H9 (cell line): Measurements from ENCODE around the gene NHLH1. TPM values are rescaled to one million over a fixed set of nuclear protein-coding genes. Genes with fewer than 3 reads are reported as not detected.
A peak's percentile ranks its signal among the peaks of the same experiment; 100 is the strongest.

ENCODE experiments used
- DNase-seq: peaks from one replicate; pipeline ENCODE4 v3.0.0-alpha.2; 2017
- H2AFZ ChIP-seq: one replicate; pipeline ENCODE4 v1.6.1; 2013; ENCODE audit warnings: mild to moderate bottlenecking, low read length, control low read depth, moderate library complexity
- H2AK5ac ChIP-seq: 2 replicates; pipeline ENCODE4 v1.6.1; 2013; ENCODE audit warnings: low read length, control low read depth, mixed read lengths; ENCODE audit not compliant: insufficient read length
- H2BK120ac ChIP-seq: one replicate; pipeline ENCODE4 v1.6.1; 2013; ENCODE audit warnings: low read depth, mild to moderate bottlenecking, low read length, control low read depth, inconsistent platforms; ENCODE audit not compliant: poor library complexity, severe bottlenecking
- H2BK12ac ChIP-seq: 2 replicates; pipeline ENCODE4 v1.6.1; 2013; ENCODE audit warnings: low read length, control low read depth, mixed read lengths, low read depth; ENCODE audit not compliant: insufficient read length
- H2BK15ac ChIP-seq: 2 replicates; pipeline ENCODE4 v1.6.1; 2013; ENCODE audit warnings: low read depth, low read length, control low read depth
- H2BK20ac ChIP-seq: one replicate; pipeline ENCODE4 v1.6.1; 2013; ENCODE audit warnings: low read depth, mild to moderate bottlenecking, low read length, control low read depth, inconsistent platforms; ENCODE audit not compliant: poor library complexity, severe bottlenecking
- H2BK5ac ChIP-seq: 2 replicates; pipeline ENCODE4 v1.6.1; 2013; ENCODE audit warnings: low read length, control low read depth, mixed read lengths; ENCODE audit not compliant: insufficient read length
- H3K14ac ChIP-seq: 2 replicates; pipeline ENCODE4 v1.6.1; 2013; ENCODE audit warnings: low read length, control low read depth; ENCODE audit not compliant: insufficient read depth
- H3K18ac ChIP-seq: 2 replicates; pipeline ENCODE4 v1.6.1; 2013; ENCODE audit warnings: low read depth, mild to moderate bottlenecking, mixed read lengths, low read length, control low read depth; ENCODE audit not compliant: insufficient read length
- H3K23ac ChIP-seq: 2 replicates; pipeline ENCODE4 v1.6.1; 2013; ENCODE audit warnings: low read length, control low read depth, mixed read lengths, low read depth; ENCODE audit not compliant: insufficient read length
- H3K23me2 ChIP-seq: 2 replicates; pipeline ENCODE4 v1.6.1; 2013; ENCODE audit warnings: low read depth, mild to moderate bottlenecking, mixed read lengths, low read length, control low read depth; ENCODE audit not compliant: insufficient read length, poor library complexity, severe bottlenecking
- H3K27ac ChIP-seq: 2 replicates; pipeline ENCODE4 v1.5.1; 2013; ENCODE audit warnings: low read length, control low read depth, mixed read lengths, low read depth; ENCODE audit not compliant: insufficient read length
- H3K27me3 ChIP-seq: 2 replicates; pipeline ENCODE4 v1.6.1; 2013; ENCODE audit warnings: low read length, control low read depth, inconsistent platforms; ENCODE audit not compliant: insufficient read depth
- H3K4ac ChIP-seq: 2 replicates; pipeline ENCODE4 v1.6.1; 2013; ENCODE audit warnings: low read depth, mild to moderate bottlenecking, control low read depth, inconsistent platforms, low read length, moderate library complexity
- H3K4me1 ChIP-seq: 2 replicates; pipeline ENCODE4 v1.6.1; 2013; ENCODE audit warnings: low read length, control low read depth, inconsistent platforms; ENCODE audit not compliant: insufficient read depth
- H3K4me2 ChIP-seq: 2 replicates; pipeline ENCODE4 v1.6.1; 2013; ENCODE audit warnings: low read length, control low read depth, mixed read lengths; ENCODE audit not compliant: insufficient read length, insufficient read depth
- H3K56ac ChIP-seq: 2 replicates; pipeline ENCODE4 v1.6.1; 2013; ENCODE audit warnings: low read depth, mild to moderate bottlenecking, mixed read lengths, low read length, control low read depth; ENCODE audit not compliant: insufficient read length
- H3K79me1 ChIP-seq: 2 replicates; pipeline ENCODE4 v1.6.1; 2013; ENCODE audit warnings: low read depth, mild to moderate bottlenecking, moderate library complexity, low read length, control low read depth, inconsistent platforms; ENCODE audit not compliant: insufficient read depth, poor library complexity, severe bottlenecking
- H3K79me2 ChIP-seq: 2 replicates; pipeline ENCODE4 v1.6.1; 2013; ENCODE audit warnings: low read length, control low read depth, inconsistent platforms; ENCODE audit not compliant: insufficient read depth
- H3K9ac ChIP-seq: 2 replicates; pipeline ENCODE4 v1.6.1; 2013; ENCODE audit warnings: low read length, control low read depth, mixed read lengths; ENCODE audit not compliant: insufficient read length; ENCODE audit errors: extremely low read depth
- H3K9me3 ChIP-seq: one replicate; pipeline ENCODE4 v1.6.1; 2013; ENCODE audit warnings: low read depth, low read length, inconsistent platforms; ENCODE audit not compliant: control insufficient read depth
- H3T11ph ChIP-seq: one replicate; pipeline ENCODE4 v1.6.1; 2013; ENCODE audit warnings: mild to moderate bottlenecking, low read length, control low read depth, inconsistent platforms
- H4K20me1 ChIP-seq: one replicate; pipeline ENCODE4 v1.6.1; 2013; ENCODE audit not compliant: control insufficient read depth, insufficient read length, insufficient read depth
- H4K5ac ChIP-seq: 2 replicates; pipeline ENCODE4 v1.6.1; 2013; ENCODE audit warnings: low read depth, mild to moderate bottlenecking, mixed read lengths, low read length, control low read depth; ENCODE audit not compliant: insufficient read length
- H4K8ac ChIP-seq: replicated peaks from 2 replicates; pipeline ENCODE4 v1.6.1; 2013; ENCODE audit warnings: low read length, control low read depth, mixed read lengths, low read depth; ENCODE audit not compliant: insufficient read length
- H4K91ac ChIP-seq: 2 replicates; pipeline ENCODE4 v1.6.1; 2013; ENCODE audit warnings: low read depth, mild to moderate bottlenecking, moderate library complexity, mixed read lengths, low read length, control low read depth; ENCODE audit not compliant: insufficient read length
- H3K27ac Mint-ChIP-seq, 3 experiments: 2 replicates in 2 of 3; 3 replicates in 1 of 3; pipeline ENCODE4 v1.8.0; 2020 to 2021; ENCODE audit warnings: mixed read lengths in 3 of 3, mild to moderate bottlenecking in 1 of 3, moderate library complexity in 1 of 3
- H3K27me3 Mint-ChIP-seq: 2 replicates; pipeline ENCODE4 v1.8.0; 2021; ENCODE audit warnings: low read depth, mild to moderate bottlenecking, moderate library complexity, mixed read lengths
- H3K36me3 Mint-ChIP-seq, 3 experiments: 2 replicates in 2 of 3; 3 replicates in 1 of 3; pipeline ENCODE4 v1.8.0; 2020 to 2021; ENCODE audit warnings: low read depth in 3 of 3, mixed read lengths in 3 of 3; ENCODE audit not compliant: insufficient read depth in 1 of 3
- H3K4me1 Mint-ChIP-seq, 2 experiments: 2 replicates each; pipeline ENCODE4 v1.8.0; 2020; ENCODE audit warnings: mixed read lengths in 2 of 2
- H3K4me3 Mint-ChIP-seq, 2 experiments: 2 replicates in 1 of 2; 3 replicates in 1 of 2; pipeline ENCODE4 v1.8.0; 2020 to 2021; ENCODE audit warnings: mild to moderate bottlenecking in 2 of 2, mixed read lengths in 2 of 2, moderate library complexity in 1 of 2
- H3K9me3 Mint-ChIP-seq, 2 experiments: 2 replicates in 1 of 2; 3 replicates in 1 of 2; pipeline ENCODE4 v1.8.0; 2020; ENCODE audit warnings: mild to moderate bottlenecking in 2 of 2, mixed read lengths in 2 of 2, moderate library complexity in 1 of 2
- WGBS: extraction: QIAGEN DNeasy Blood & Tissue Kit; methylation state at CpG from one replicate; pipeline ENCODE4 v1.1.7; 2013; ENCODE audit warnings: missing lambda C conversion rate, low lambda C conversion rate, mixed read lengths; ENCODE audit not compliant: insufficient read length; ENCODE audit errors: extremely low coverage; 5-methylcytosine and 5-hydroxymethylcytosine counted together
- total RNA-seq: library from RNA; stranded (reverse); gene quantifications from 2 replicates; pipeline ENCODE4 v1.2.1, GENCODE V29; 2021
- TF ChIP-seq, protein P1 (sequence below): fragments of 200-600 bp; sonication (generic); conservative IDR thresholded peaks from 3 replicates; pipeline ENCODE4 v1.8.0; 2021; ENCODE audit warnings: antibody characterized with exemption, mild to moderate bottlenecking

Gene NHLH1
- total RNA-seq, 1 experiment from 2014 or later = 1.5 TPM

DNA sequence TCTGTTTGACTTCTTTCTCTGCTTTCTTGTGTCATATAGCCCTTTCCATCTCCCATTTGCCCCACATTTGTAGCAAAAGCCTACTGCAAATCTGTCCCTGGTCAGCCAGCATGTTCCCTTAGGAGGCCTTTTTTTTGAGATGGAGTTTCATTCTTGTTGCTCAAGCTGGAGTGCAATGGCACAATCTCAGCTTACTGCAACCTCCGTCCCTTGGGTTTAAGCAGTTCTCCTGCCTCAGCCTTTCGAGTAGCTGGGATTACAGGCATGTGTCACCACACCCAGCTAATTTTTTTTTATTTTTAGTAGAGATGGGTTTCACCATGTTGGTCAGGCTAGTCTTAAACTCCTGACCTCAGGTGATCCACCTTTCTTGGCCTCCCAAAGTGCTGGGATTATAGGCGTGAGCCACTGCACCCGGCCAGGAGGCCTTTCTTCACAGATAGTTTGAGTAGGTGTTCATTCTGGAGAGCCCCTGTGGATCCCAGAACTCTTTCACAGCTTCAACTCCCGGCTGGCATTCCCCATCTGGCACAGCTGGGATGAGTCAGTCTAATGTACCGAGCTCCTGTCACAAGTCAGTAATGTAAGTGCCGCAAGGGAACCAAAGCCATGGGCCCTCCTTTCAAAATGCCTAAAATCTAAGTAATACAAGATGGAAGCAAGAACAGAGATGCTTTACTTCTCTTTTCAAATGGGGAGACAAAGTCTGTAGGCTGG lies 9.4 kb upstream of the NHLH1 start:
- Mint-ChIP-seq H3K36me3 (peaks cover 37 to 84% (median 76%) of the 10 kb centered on the region in 3 experiments), H3K4me3 (no peak overlapping the region), H3K27ac (0 out of 7 replicates have a peak overlapping the region, but pooled peaks of 1 of the 3 experiments have one; percentile 45), H3K9me3 (no peaks in the 10 kb centered on the region), H3K27me3 (no peaks in the 10 kb centered on the region), H3K4me1 (peaks cover 13 to 16% of the 10 kb centered on the region in 2 experiments)
- no peak overlapping the region for H2BK120ac ChIP-seq
- H3K4me1 ChIP-seq = no peaks in the 10 kb centered on the region; the same call in 1 of the 2 replicates
- no peaks in the 10 kb centered on the region for H3K79me2 ChIP-seq
- WGBS = no CpG with 5 or more reads among the region's 7 CpGs
- H3K4me2 ChIP-seq = no peak overlapping the region
- H2AK5ac ChIP-seq = no peak overlapping the region
- H3K56ac ChIP-seq = no peak overlapping the region
- no peak overlapping the region for H3K23ac ChIP-seq
- no peak overlapping the region for H3K9ac ChIP-seq
- no peaks in the 10 kb centered on the region for H3K9me3 ChIP-seq
- no peak overlapping the region for H4K8ac ChIP-seq
- no peak overlapping the region for H4K5ac ChIP-seq
- no peak overlapping the region for H3K18ac ChIP-seq
- no peak overlapping the region for H2BK5ac ChIP-seq
- DNase-seq = no peak
- H2AFZ ChIP-seq = no peak overlapping the region
- no peak overlapping the region for H2BK15ac ChIP-seq
- H3K14ac ChIP-seq = no peak overlapping the region
- no peaks in the 10 kb centered on the region for H3K27me3 ChIP-seq
- H3T11ph ChIP-seq = no peak overlapping the region
- peaks cover 2% of the 10 kb centered on the region for H4K20me1 ChIP-seq
- no peak overlapping the region for H2BK12ac ChIP-seq
- H3K23me2 ChIP-seq = no peaks in the 10 kb centered on the region
- H2BK20ac ChIP-seq = no peak overlapping the region
- no peak overlapping the region for H4K91ac ChIP-seq
- H3K27ac ChIP-seq = no peak overlapping the region
- H3K79me1 ChIP-seq = no peaks in the 10 kb centered on the region
- H3K4ac ChIP-seq = no peak overlapping the region
- TF ChIP-seq, protein P1, sequence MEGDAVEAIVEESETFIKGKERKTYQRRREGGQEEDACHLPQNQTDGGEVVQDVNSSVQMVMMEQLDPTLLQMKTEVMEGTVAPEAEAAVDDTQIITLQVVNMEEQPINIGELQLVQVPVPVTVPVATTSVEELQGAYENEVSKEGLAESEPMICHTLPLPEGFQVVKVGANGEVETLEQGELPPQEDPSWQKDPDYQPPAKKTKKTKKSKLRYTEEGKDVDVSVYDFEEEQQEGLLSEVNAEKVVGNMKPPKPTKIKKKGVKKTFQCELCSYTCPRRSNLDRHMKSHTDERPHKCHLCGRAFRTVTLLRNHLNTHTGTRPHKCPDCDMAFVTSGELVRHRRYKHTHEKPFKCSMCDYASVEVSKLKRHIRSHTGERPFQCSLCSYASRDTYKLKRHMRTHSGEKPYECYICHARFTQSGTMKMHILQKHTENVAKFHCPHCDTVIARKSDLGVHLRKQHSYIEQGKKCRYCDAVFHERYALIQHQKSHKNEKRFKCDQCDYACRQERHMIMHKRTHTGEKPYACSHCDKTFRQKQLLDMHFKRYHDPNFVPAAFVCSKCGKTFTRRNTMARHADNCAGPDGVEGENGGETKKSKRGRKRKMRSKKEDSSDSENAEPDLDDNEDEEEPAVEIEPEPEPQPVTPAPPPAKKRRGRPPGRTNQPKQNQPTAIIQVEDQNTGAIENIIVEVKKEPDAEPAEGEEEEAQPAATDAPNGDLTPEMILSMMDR = no peak
